Epithelial cell of prostate (primary cell): ENCODE data around the gene FZD8.

Experiments
- DNase-seq: peaks from one replicate; pipeline ENCODE4 v3.0.0-alpha.2; 2011; ENCODE audit warnings: low read depth, low spot score
- H3K27ac ChIP-seq: fragments of 450-650 bp; 2 replicates; pipeline ENCODE4 v1.5.1; 2017; ENCODE audit warnings: mild to moderate bottlenecking

Gene FZD8

GRCh38 chr10:35612385-35613106 is 29.6 kb downstream of the FZD8 start:
- no peak for DNase-seq
- H3K27ac ChIP-seq = no peak overlapping the region

GRCh38 chr10:35611750-35612149 is 30.3 kb downstream of the FZD8 start:
- no peak overlapping the region for H3K27ac ChIP-seq
- DNase-seq = no peak

GRCh38 chr10:35608328-35608672 is 33.8 kb downstream of the FZD8 start:
- no peak overlapping the region for H3K27ac ChIP-seq
- no peak for DNase-seq

GRCh38 chr10:35607475-35608327 is 34.4 kb downstream of the FZD8 start:
- H3K27ac ChIP-seq = no peak overlapping the region
- DNase-seq = no peak

GRCh38 chr10:35606430-35606829 is 35.7 kb downstream of the FZD8 start:
- H3K27ac ChIP-seq = no peak overlapping the region
- no peak for DNase-seq

GRCh38 chr10:35605191-35605590 is 36.9 kb downstream of the FZD8 start, which contains the start of gene GJD4:
Gene GJD4, plus strand, starts transcription at chr10:35605341. Its CDS starts 227 bp downstream, at chr10:35605568.
- DNase-seq = no peak
- H3K27ac ChIP-seq = no peak within 1 kb of the TSS

- DNase-seq = no peak
- no peak overlapping the region for H3K27ac ChIP-seq
Observed at GRCh38 chr10:35600193-35600592, 41.9 kb downstream of the FZD8 start.

- no peak overlapping the region for H3K27ac ChIP-seq
- no peak for DNase-seq
Observed at GRCh38 chr10:35598379-35598778, 43.7 kb downstream of the FZD8 start.

- DNase-seq = no peak
- no peak overlapping the region for H3K27ac ChIP-seq
Observed at GRCh38 chr10:35595106-35595505, 47.0 kb downstream of the FZD8 start.

GRCh38 chr10:35594115-35595079 is 47.7 kb downstream of the FZD8 start:
- DNase-seq = no peak
- no peak overlapping the region for H3K27ac ChIP-seq

- no peak for DNase-seq
Observed at GRCh38 chr10:35592441-35592840, 49.7 kb downstream of the FZD8 start.

GRCh38 chr10:35588836-35589235 is 53.3 kb downstream of the FZD8 start:
- DNase-seq = no peak

More at GRCh38 chr10:35592441-35592840, 49.7 kb downstream of the FZD8 start:
- H3K27ac ChIP-seq = no peak overlapping the region

More at GRCh38 chr10:35588836-35589235, 53.3 kb downstream of the FZD8 start:
- no peak overlapping the region for H3K27ac ChIP-seq
